ENCODE results near the gene PHEX. TPM values are rescaled to one million over a fixed set of nuclear protein-coding genes. Genes with fewer than 3 reads are reported as not detected.

Gene PHEX
- total RNA-seq, 1 donor from 2014 or later: 0.49 TPM

- intact Hi-C loops (cut with DNase I): no loop called here
- Histone ChIP-seq H3K27me3 (no peaks in the 10 kb centered on the region), H3K9me3 (no peaks in the 10 kb centered on the region), H3K4me3 (no peak overlapping the region), H3K36me3 (no peaks in the 10 kb centered on the region), H3K4me1 (no peaks in the 10 kb centered on the region), H3K27ac (no peak overlapping the region)
- DNase-seq (ENCODE audit: extremely low spot score in 2 of 2): no peak
- no peak for TF ChIP-seq POLR2AphosphoS5 (IDR thresholded peaks at IDR 0.05; ENCODE audit: insufficient read depth in 1 of 2, low read depth in 1 of 2)
- no peak for TF ChIP-seq CTCF (IDR thresholded peaks at IDR 0.05)
- no peak for TF ChIP-seq POLR2A (IDR thresholded peaks at IDR 0.05)
Measured at GRCh38 chrX:22047468-22047867, 15.3 kb downstream of the PHEX start.

DNA sequence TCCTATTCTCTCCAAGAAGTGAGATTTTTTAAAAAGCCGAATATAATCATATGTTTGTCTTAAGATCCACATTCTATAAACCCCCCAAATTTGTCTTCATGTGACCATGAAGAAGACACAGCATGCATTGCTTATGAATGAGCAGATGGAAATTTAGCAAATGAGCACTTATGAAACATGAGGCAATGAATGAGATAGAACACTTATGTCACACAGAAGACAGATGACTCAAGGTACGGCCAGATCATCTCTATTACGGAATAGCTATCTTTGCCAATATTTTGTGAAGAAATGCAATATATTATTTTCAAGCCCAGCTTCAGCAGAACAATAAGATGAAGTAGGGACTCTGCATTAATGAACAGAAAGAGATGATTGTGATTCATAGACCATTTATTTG lies 21.4 kb downstream of the PHEX start:
- Histone ChIP-seq H3K4me1 (no peaks in the 10 kb centered on the region), H3K36me3 (no peaks in the 10 kb centered on the region), H3K27me3 (no peaks in the 10 kb centered on the region), H3K27ac (no peak overlapping the region), H3K4me3 (no peak overlapping the region), H3K9me3 (no peaks in the 10 kb centered on the region)
- no peak for TF ChIP-seq POLR2A (IDR thresholded peaks at IDR 0.05)
- no peak for TF ChIP-seq CTCF (IDR thresholded peaks at IDR 0.05)
- TF ChIP-seq POLR2AphosphoS5 (IDR thresholded peaks at IDR 0.05; ENCODE audit: insufficient read depth in 1 of 2, low read depth in 1 of 2): no peak
- intact Hi-C loops (cut with DNase I): no loop called here
- no peak for DNase-seq (ENCODE audit: extremely low spot score in 2 of 2)

DNA sequence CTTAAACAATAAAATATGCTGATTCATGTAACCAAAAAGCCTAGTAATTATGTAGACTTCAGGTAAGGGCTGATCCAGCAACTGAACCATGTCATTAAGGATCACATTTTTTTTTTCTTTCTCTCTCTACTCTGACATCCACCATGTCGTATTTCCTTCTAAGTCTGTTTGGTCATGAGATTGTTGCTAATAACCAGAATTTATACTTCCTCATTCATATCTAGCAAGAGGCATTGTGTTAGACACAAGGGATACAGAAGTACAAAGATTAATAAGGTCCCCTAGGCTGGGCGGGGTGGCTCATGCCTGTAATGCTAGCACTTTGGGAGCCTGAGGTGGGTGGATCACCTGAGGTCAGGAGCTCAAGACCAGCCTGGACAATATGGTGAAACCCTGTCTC lies 24.1 kb downstream of the PHEX start:
- Histone ChIP-seq H3K27me3 (no peaks in the 10 kb centered on the region), H3K4me3 (no peak overlapping the region), H3K36me3 (no peaks in the 10 kb centered on the region), H3K9me3 (no peaks in the 10 kb centered on the region), H3K4me1 (no peaks in the 10 kb centered on the region), H3K27ac (no peak overlapping the region)
- DNase-seq (ENCODE audit: extremely low spot score in 2 of 2): no peak
- TF ChIP-seq POLR2A (IDR thresholded peaks at IDR 0.05) (no peak), POLR2AphosphoS5 (IDR thresholded peaks at IDR 0.05; ENCODE audit: insufficient read depth in 1 of 2, low read depth in 1 of 2) (no peak), CTCF (IDR thresholded peaks at IDR 0.05) (no peak)
- intact Hi-C loops (cut with DNase I): no loop called here

GRCh38 chrX:22057667-22058066 lies 25.5 kb downstream of the PHEX start:
- no peak for DNase-seq (ENCODE audit: extremely low spot score in 2 of 2)
- no peaks in the 10 kb centered on the region for H3K27me3 ChIP-seq
- TF ChIP-seq CTCF (IDR thresholded peaks at IDR 0.05) (no peak), POLR2AphosphoS5 (IDR thresholded peaks at IDR 0.05; ENCODE audit: insufficient read depth in 1 of 2, low read depth in 1 of 2) (no peak), POLR2A (IDR thresholded peaks at IDR 0.05) (no peak)
- intact Hi-C loops (cut with DNase I): no loop called here
- H3K4me3 ChIP-seq: no peak overlapping the region
- no peaks in the 10 kb centered on the region for H3K4me1 ChIP-seq
- no peaks in the 10 kb centered on the region for H3K36me3 ChIP-seq
- no peaks in the 10 kb centered on the region for H3K9me3 ChIP-seq
- no peak overlapping the region for H3K27ac ChIP-seq

DNA sequence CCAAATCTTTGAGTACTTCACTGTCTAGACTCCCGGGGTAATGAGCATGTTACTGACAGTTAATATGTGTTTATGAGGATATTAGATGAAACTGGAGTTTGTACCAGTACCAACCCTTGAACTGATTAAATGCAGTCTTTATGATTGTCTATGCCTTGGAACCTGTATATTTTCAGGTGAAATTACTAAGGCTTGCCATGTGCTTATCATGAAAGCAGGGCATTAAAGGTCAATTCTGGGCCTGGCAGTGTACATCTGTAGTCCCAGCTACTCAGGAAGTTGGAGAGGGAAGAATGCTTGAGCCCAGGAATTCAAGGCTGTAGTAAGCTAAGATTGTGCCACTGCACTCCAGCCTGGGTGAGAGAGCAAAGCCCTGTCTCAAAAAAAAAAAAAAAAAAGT lies 27.6 kb downstream of the PHEX start:
- no peak overlapping the region for H3K4me3 ChIP-seq
- H3K4me1 ChIP-seq: no peaks in the 10 kb centered on the region
- intact Hi-C loops (cut with DNase I): no loop called here
- DNase-seq (ENCODE audit: extremely low spot score in 2 of 2): no peak
- TF ChIP-seq POLR2A (IDR thresholded peaks at IDR 0.05) (no peak), POLR2AphosphoS5 (IDR thresholded peaks at IDR 0.05; ENCODE audit: insufficient read depth in 1 of 2, low read depth in 1 of 2) (no peak), CTCF (IDR thresholded peaks at IDR 0.05) (no peak)
- no peaks in the 10 kb centered on the region for H3K9me3 ChIP-seq
- H3K36me3 ChIP-seq: no peaks in the 10 kb centered on the region
- H3K27me3 ChIP-seq: no peaks in the 10 kb centered on the region
- H3K27ac ChIP-seq: no peak overlapping the region
